HCT116 (cell line): Measurements from ENCODE around the gene CLCN1.

ENCODE experiments used
- EGR1 ChIP-seq: IDR thresholded peaks from 2 replicates; pipeline ENCODE4 v1.6.1; 2012; ENCODE audit warnings: low read depth
- EZH2 ChIP-seq: fragments of 200-600 bp; sonication (generic); IDR thresholded peaks from 2 replicates; pipeline ENCODE4 v1.6.1; 2017; ENCODE audit warnings: antibody characterized with exemption, mixed run types
- JUND ChIP-seq: IDR thresholded peaks from 2 replicates; pipeline ENCODE4 v1.6.1; 2012
- POLR2A ChIP-seq: IDR thresholded peaks from 2 replicates; pipeline ENCODE4 v1.7.0; 2011; ENCODE audit warnings: borderline replicate concordance; ENCODE audit not compliant: insufficient read depth, insufficient read length; ENCODE audit errors: extremely low read depth
- POLR2AphosphoS5 ChIP-seq: IDR thresholded peaks from 2 replicates; pipeline ENCODE4 v1.6.1; 2011; ENCODE audit warnings: mild to moderate bottlenecking, low read depth, low read length, moderate library complexity
- RAD21 ChIP-seq: IDR thresholded peaks from 2 replicates; pipeline ENCODE4 v1.6.1; 2012; ENCODE audit warnings: low read depth, mild to moderate bottlenecking
- YY1 ChIP-seq: IDR thresholded peaks from 2 replicates; pipeline ENCODE4 v1.6.1; 2011; ENCODE audit warnings: low read length, low read depth, moderate library complexity, mild to moderate bottlenecking; ENCODE audit not compliant: insufficient replicate concordance; ENCODE audit errors: extremely low read depth
- TF ChIP-seq, protein P1 (sequence below), 3 experiments: fragments of 200-600 bp in 1 of 3; sonication (generic) in 1 of 3; IDR thresholded peaks in 2 of 3; conservative IDR thresholded peaks in 1 of 3; 2 replicates each; pipeline ENCODE4 v1.5.1; 2012 to 2017; ENCODE audit warnings: low read depth in 2 of 3, low read length in 2 of 3, antibody characterized with exemption in 1 of 3, borderline replicate concordance in 1 of 3, control low read depth in 1 of 3, mild to moderate bottlenecking in 1 of 3, mixed read lengths in 1 of 3, mixed run types in 1 of 3, moderate library complexity in 1 of 3; ENCODE audit not compliant: insufficient read depth in 1 of 3
- TF ChIP-seq, protein P2 (sequence below): IDR thresholded peaks from 2 replicates; pipeline ENCODE4 v1.6.1; 2011; ENCODE audit warnings: mild to moderate bottlenecking, low read length, moderate library complexity; ENCODE audit not compliant: insufficient replicate concordance; ENCODE audit errors: extremely low read depth

DNA sequence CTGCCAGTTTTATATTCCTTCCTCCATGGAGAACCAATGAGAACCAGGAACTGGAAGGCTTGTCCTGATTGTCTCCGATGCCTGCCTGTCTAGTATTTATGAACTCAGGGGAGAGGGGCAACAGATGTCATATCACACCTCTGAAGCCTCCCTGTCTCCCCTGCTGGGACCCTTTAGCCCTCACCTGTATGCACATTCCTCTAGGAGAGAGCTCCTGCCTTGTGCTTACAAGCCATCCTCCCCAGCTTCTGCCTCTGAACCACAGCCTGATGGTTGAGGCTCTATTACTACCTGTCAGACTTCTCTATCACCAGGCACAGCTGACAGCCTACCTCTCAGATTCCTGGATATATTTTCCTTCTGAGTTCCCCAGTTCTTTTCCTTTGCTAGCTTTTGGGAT lies 52.5 kb downstream of the CLCN1 start:
- TF ChIP-seq, protein P1, sequence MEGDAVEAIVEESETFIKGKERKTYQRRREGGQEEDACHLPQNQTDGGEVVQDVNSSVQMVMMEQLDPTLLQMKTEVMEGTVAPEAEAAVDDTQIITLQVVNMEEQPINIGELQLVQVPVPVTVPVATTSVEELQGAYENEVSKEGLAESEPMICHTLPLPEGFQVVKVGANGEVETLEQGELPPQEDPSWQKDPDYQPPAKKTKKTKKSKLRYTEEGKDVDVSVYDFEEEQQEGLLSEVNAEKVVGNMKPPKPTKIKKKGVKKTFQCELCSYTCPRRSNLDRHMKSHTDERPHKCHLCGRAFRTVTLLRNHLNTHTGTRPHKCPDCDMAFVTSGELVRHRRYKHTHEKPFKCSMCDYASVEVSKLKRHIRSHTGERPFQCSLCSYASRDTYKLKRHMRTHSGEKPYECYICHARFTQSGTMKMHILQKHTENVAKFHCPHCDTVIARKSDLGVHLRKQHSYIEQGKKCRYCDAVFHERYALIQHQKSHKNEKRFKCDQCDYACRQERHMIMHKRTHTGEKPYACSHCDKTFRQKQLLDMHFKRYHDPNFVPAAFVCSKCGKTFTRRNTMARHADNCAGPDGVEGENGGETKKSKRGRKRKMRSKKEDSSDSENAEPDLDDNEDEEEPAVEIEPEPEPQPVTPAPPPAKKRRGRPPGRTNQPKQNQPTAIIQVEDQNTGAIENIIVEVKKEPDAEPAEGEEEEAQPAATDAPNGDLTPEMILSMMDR (IDR thresholded peaks at IDR 0.05 in 2 of 3, conservative IDR thresholded peaks at IDR 0.05 in 1 of 3; ENCODE audit: borderline replicate concordance in 1 of 3, insufficient read depth in 1 of 3, low read depth in 2 of 3, low read length in 2 of 3) = no peak
- TF ChIP-seq POLR2A (no peak), EZH2 (no peak), JUND (no peak), POLR2AphosphoS5 (no peak; the same call in 1 of the 2 replicates), YY1 (no peak), RAD21 (no peak), EGR1 (no peak)
- TF ChIP-seq, protein P2, sequence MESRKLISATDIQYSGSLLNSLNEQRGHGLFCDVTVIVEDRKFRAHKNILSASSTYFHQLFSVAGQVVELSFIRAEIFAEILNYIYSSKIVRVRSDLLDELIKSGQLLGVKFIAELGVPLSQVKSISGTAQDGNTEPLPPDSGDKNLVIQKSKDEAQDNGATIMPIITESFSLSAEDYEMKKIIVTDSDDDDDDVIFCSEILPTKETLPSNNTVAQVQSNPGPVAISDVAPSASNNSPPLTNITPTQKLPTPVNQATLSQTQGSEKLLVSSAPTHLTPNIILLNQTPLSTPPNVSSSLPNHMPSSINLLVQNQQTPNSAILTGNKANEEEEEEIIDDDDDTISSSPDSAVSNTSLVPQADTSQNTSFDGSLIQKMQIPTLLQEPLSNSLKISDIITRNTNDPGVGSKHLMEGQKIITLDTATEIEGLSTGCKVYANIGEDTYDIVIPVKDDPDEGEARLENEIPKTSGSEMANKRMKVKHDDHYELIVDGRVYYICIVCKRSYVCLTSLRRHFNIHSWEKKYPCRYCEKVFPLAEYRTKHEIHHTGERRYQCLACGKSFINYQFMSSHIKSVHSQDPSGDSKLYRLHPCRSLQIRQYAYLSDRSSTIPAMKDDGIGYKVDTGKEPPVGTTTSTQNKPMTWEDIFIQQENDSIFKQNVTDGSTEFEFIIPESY = no peak
